Thoracic aorta (tissue), 2 donors: ENCODE measurements around the gene COG6. TPM values are rescaled to one million over a fixed set of nuclear protein-coding genes. Genes with fewer than 3 reads are reported as not detected.

Experiments
- ATAC-seq: fragments of 150-250 bp; one replicate; pipeline ENCODE4 v1.8.0; 2017; ENCODE audit warnings: low read depth; ENCODE audit not compliant: insufficient number of reproducible peaks, low FRiP score
- DNase-seq: peaks from one replicate; pipeline ENCODE4 v3.0.0-alpha.2; 2020; ENCODE audit warnings: low spot score
- H3K27ac ChIP-seq, 2 donors: fragments of 200-600 bp; sonication (generic); 1 replicate in 1 of 2; 2 replicates in 1 of 2; pipeline ENCODE4 v1.5.1; 2016; ENCODE audit warnings: mild to moderate bottlenecking in 2 of 2, moderate library complexity in 2 of 2
- H3K27me3 ChIP-seq: fragments of 200-600 bp; sonication (generic); replicated peaks from 2 replicates; pipeline ENCODE4 v1.6.0; 2016; ENCODE audit warnings: mild to moderate bottlenecking; ENCODE audit not compliant: insufficient read depth
- H3K36me3 ChIP-seq: fragments of 200-600 bp; sonication (generic); one replicate; pipeline ENCODE4 v1.5.1; 2016
- H3K4me1 ChIP-seq, 2 donors: fragments of 200-600 bp; sonication (generic); 1 replicate in 1 of 2; 2 replicates in 1 of 2; pipeline versions ENCODE4 v1.5.1 to v1.6.0; 2016; ENCODE audit warnings: low read depth in 2 of 2, mild to moderate bottlenecking in 1 of 2; ENCODE audit not compliant: control insufficient read depth in 1 of 2
- H3K4me3 ChIP-seq: fragments of 200-600 bp; sonication (generic); 2 replicates; pipeline ENCODE4 v1.5.1; 2016; ENCODE audit warnings: mild to moderate bottlenecking
- H3K9me3 ChIP-seq: fragments of 200-600 bp; sonication (generic); 2 replicates; pipeline ENCODE4 v1.5.1; 2016
- CTCF ChIP-seq: fragments of 200-600 bp; sonication (generic); IDR thresholded peaks from one replicate; pipeline ENCODE4 v1.5.1; 2019; ENCODE audit warnings: antibody characterized with exemption
- total RNA-seq, 2 donors: library from RNA; depleted of rRNA; stranded (reverse); fragments of >200 nt; gene quantifications; one replicate each; pipeline versions ENCODE4 v1.1.0 to v1.2.3, GENCODE V29; 2016

The COG6 gene
- total RNA-seq, 2 donors from 2014 or later: 28.9 to 42.4 TPM

- H3K36me3 ChIP-seq: no peaks in the 10 kb centered on the region
- no peak for TF ChIP-seq CTCF
- DNase-seq (no peak), ATAC-seq (no peak)
- H3K4me3 ChIP-seq: no peak overlapping the region
- no peaks in the 10 kb centered on the region for H3K4me1 ChIP-seq
- H3K27me3 ChIP-seq: no peaks in the 10 kb centered on the region
- H3K9me3 ChIP-seq: no peaks in the 10 kb centered on the region
- H3K27ac ChIP-seq: no peak overlapping the region
Observed at GRCh38 chr13:39618561-39618960, 36.9 kb upstream of the COG6 start.

GRCh38 chr13:39623466-39623865, 32.0 kb upstream of the COG6 start:
- Histone ChIP-seq H3K27me3 (no peaks in the 10 kb centered on the region), H3K36me3 (no peaks in the 10 kb centered on the region), H3K4me3 (no peak overlapping the region), H3K9me3 (no peaks in the 10 kb centered on the region), H3K4me1 (no peaks in the 10 kb centered on the region), H3K27ac (no peak overlapping the region)
- ATAC-seq (no peak), DNase-seq (no peak)
- TF ChIP-seq CTCF: no peak

- H3K4me1 ChIP-seq: no peaks in the 10 kb centered on the region
- H3K27ac ChIP-seq: no peak overlapping the region
- TF ChIP-seq CTCF: no peak
- H3K4me3 ChIP-seq: no peak overlapping the region
- H3K9me3 ChIP-seq: peaks cover 3% of the 10 kb centered on the region
- no peaks in the 10 kb centered on the region for H3K27me3 ChIP-seq
- DNase-seq: no peak
- H3K36me3 ChIP-seq: no peaks in the 10 kb centered on the region
- no peak for ATAC-seq
Observed at GRCh38 chr13:39631307-39631706, 24.2 kb upstream of the COG6 start.

GRCh38 chr13:39632994-39633393, 22.5 kb upstream of the COG6 start:
- DNase-seq: no peak
- no peak for ATAC-seq
- TF ChIP-seq CTCF: no peak
- no peak overlapping the region for H3K27ac ChIP-seq
- H3K36me3 ChIP-seq: no peaks in the 10 kb centered on the region
- H3K4me3 ChIP-seq: no peak overlapping the region
- H3K4me1 ChIP-seq: no peaks in the 10 kb centered on the region
- no peaks in the 10 kb centered on the region for H3K27me3 ChIP-seq
- peaks cover 3% of the 10 kb centered on the region for H3K9me3 ChIP-seq

- ATAC-seq (no peak), DNase-seq (no peak)
- Histone ChIP-seq H3K4me1 (no peaks in the 10 kb centered on the region), H3K27me3 (no peaks in the 10 kb centered on the region), H3K9me3 (peaks cover 3% of the 10 kb centered on the region), H3K4me3 (no peak overlapping the region), H3K36me3 (no peaks in the 10 kb centered on the region), H3K27ac (no peak overlapping the region)
- no peak for TF ChIP-seq CTCF
Observed at GRCh38 chr13:39635564-39635963, 19.9 kb upstream of the COG6 start.
